AG09319 (cell line): ENCODE data around the gene KCNJ6.

Source experiments
- DNase-seq: peaks from one replicate; pipeline ENCODE4 v3.0.0-alpha.2; 2010; ENCODE audit warnings: low read depth; ENCODE audit errors: extremely low read depth
- CTCF ChIP-seq: IDR thresholded peaks from 2 replicates; pipeline ENCODE4 v1.5.1; 2011; ENCODE audit warnings: low read depth, mild to moderate bottlenecking, inconsistent platforms, low read length, moderate library complexity

Gene KCNJ6

GRCh38 chr21:37916310-37917051 is at the start of gene KCNJ6:
Gene KCNJ6 (minus strand): TSS chr21:37916457. CDS start chr21:37840682, 75,775 bp downstream.
- DNase-seq = no peak
- TF ChIP-seq CTCF = peak; percentile 72

- TF ChIP-seq CTCF = no peak
- DNase-seq = no peak
These were observed 49.0 kb upstream of the KCNJ6 start for GRCh38 chr21:37965088-37965805.

- no peak for TF ChIP-seq CTCF
- DNase-seq = no peak
These were observed 42.3 kb upstream of the KCNJ6 start for GRCh38 chr21:37958537-37958936.

- no peak for TF ChIP-seq CTCF
- DNase-seq = no peak
These were observed 40.5 kb upstream of the KCNJ6 start for GRCh38 chr21:37956772-37957171.

- DNase-seq = no peak
- TF ChIP-seq CTCF = no peak
These were observed 28.8 kb upstream of the KCNJ6 start for GRCh38 chr21:37945036-37945435.

GRCh38 chr21:37944496-37944895 is 28.2 kb upstream of the KCNJ6 start:
- DNase-seq = no peak
- no peak for TF ChIP-seq CTCF

GRCh38 chr21:37940691-37941090 is 24.4 kb upstream of the KCNJ6 start:
- TF ChIP-seq CTCF = no peak
- no peak for DNase-seq
